Breast epithelium (tissue), 3 donors: ENCODE results near the gene ANO2.

Source experiments
- POLR2A ChIP-seq: fragments of 450-650 bp; IDR thresholded peaks from one replicate; pipeline ENCODE4 v1.6.1; 2016; ENCODE audit warnings: antibody characterized with exemption, mild to moderate bottlenecking, moderate library complexity
- TF ChIP-seq, protein P1 (sequence below), 3 donors: fragments of 450-650 bp; IDR thresholded peaks; one replicate each; pipeline ENCODE4 v1.5.1; 2016 to 2017; ENCODE audit warnings: antibody characterized with exemption in 3 of 3, mild to moderate bottlenecking in 3 of 3, moderate library complexity in 3 of 3

- no peak for TF ChIP-seq POLR2A
- TF ChIP-seq, protein P1, sequence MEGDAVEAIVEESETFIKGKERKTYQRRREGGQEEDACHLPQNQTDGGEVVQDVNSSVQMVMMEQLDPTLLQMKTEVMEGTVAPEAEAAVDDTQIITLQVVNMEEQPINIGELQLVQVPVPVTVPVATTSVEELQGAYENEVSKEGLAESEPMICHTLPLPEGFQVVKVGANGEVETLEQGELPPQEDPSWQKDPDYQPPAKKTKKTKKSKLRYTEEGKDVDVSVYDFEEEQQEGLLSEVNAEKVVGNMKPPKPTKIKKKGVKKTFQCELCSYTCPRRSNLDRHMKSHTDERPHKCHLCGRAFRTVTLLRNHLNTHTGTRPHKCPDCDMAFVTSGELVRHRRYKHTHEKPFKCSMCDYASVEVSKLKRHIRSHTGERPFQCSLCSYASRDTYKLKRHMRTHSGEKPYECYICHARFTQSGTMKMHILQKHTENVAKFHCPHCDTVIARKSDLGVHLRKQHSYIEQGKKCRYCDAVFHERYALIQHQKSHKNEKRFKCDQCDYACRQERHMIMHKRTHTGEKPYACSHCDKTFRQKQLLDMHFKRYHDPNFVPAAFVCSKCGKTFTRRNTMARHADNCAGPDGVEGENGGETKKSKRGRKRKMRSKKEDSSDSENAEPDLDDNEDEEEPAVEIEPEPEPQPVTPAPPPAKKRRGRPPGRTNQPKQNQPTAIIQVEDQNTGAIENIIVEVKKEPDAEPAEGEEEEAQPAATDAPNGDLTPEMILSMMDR (IDR thresholded peaks at IDR 0.05), result no peak
Measured at GRCh38 chr12:5904969-5905368, 40.1 kb downstream of the ANO2 start.
